ENCODE data around the gene KAZN. TPM values are rescaled to one million over a fixed set of nuclear protein-coding genes. Genes with fewer than 3 reads are reported as not detected.
A peak's percentile ranks its signal among the peaks of the same experiment; 100 is the strongest.

Gene KAZN
- total RNA-seq, 8 experiments from 2014 or later, result 16.9 to 31.4 (median 21.4) TPM

DNA sequence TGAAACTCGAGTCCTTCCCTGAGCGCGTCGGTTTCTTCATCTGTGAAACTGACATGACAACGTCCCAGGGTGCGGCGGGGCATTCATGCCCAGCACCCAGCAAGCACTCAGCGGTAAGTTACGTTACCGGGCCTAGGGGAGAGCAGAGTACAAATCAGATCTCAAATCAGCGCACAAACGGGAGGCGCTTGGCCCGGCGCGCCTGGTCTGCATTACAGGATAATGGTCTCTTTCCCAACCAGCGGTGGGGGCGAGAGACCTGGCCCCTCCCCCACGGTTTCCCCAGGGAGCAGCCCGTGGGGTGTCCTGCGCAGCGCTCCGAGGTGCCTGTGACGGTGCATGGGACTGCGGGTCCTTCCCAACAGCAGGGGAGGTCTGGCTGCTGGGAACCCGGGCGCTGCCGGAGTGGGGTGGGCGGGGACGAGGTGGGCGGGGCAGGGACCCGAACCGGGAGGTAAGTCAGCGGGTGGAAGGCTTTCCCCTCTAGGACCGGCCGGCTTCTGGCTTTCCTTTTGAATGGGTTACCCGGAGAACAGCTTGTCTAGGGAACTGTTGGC, 556.1 kb downstream of the KAZN start:
- H3K27ac ChIP-seq, result no peak overlapping the region
- WGBS, 10 experiments, result 0 to 6% (median 3%) methylated on average over 1 to 20 of the region's 37 CpGs; no CpG with 5 or more reads in 6 of the 10 experiments
- peak in 3 of 8 experiments; percentile 0 to 17 (median 6) for ATAC-seq (replicated peaks in 6 of 8)
- in situ Hi-C loops (cut with MboI; ENCODE audit: low pct_unique_long_range_greater_than_20kb in 2 of 9, low sequenced_read_pairs in 9 of 9, unreplicated experiment in 9 of 9), result loop anchor here in 2 of 9 experiments (10.0 kb wide), 1 partner anchor 120 kb away; no protein-coding TSS in a partner anchor
- H3K4me3 ChIP-seq, result peak overlapping the region; percentile 49 to 86 (median 58)
- H3K4me1 ChIP-seq (replicated peaks in 1 of 2), result peaks cover 0 to 5% of the 10 kb centered on the region in 2 donors

GRCh38 chr1:15155191-15155590, 556.7 kb downstream of the KAZN start:
- ATAC-seq (replicated peaks in 6 of 8), result no peak
- 40 to 100% (median 82%) methylated on average over 1 to 5 of the region's 5 CpGs; no CpG with 5 or more reads in 1 of the 10 experiments for WGBS, 10 experiments
- Histone ChIP-seq H3K4me1 (replicated peaks in 1 of 2) (peaks cover 0 to 5% of the 10 kb centered on the region in 2 donors), H3K4me3 (no peak overlapping the region), H3K27ac (no peak overlapping the region)
- in situ Hi-C loops (cut with MboI; ENCODE audit: low pct_unique_long_range_greater_than_20kb in 2 of 9, low sequenced_read_pairs in 9 of 9, unreplicated experiment in 9 of 9), result loop anchor here in 2 of 9 experiments (10.0 kb wide), 1 partner anchor 120 kb away; no protein-coding TSS in a partner anchor

DNA sequence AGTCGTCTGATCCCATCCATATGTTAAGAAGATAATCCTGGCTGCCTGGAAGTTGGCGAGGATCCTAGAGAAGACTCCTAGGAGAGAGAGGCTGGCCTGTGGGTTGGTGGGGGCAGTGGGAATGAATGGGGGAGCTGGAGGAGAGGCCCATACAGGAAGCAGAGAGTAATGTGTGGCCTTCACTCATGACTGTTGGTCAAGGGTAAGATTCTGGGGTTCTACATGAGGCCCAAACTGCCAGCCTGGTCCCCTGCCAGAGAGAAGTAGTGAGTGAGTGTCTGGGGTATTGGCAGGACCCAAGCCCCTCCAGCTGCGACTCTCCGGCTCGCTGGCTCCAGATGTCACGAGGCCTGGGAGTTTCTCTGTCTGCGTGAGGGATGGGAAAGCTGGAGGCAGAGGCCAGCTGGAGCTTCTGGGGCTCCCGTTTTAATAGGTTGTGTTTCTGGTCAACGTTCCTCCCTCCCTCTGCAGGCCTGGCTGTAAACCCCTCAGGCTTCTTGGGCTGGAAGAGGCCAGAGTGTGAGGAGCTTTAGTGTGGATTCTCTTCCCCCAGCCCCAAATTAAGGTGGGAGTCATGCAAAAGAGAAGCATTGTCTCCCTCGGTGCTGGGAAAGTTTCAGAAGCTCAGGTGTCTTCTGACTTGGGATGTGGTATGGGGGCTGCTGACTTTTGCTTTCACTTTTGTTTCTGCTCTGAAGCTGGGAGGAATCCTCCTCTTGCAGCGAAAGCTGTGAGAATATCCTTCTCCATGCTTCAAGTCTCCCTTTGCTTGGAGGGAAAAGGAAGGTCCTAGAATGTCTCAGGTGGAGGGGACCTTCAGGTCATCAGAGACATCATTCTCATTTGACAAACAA, 557.6 kb downstream of the KAZN start:
- WGBS, 10 experiments, result 48 to 87% (median 70%) methylated on average over 1 to 8 of the region's 11 CpGs; no CpG with 5 or more reads in 2 of the 10 experiments
- Histone ChIP-seq H3K27ac (no peak overlapping the region), H3K4me1 (replicated peaks in 1 of 2) (peaks cover 0 to 5% of the 10 kb centered on the region in 2 donors), H3K4me3 (no peak overlapping the region)
- no peak for ATAC-seq (replicated peaks in 6 of 8)
- in situ Hi-C loops (cut with MboI; ENCODE audit: low pct_unique_long_range_greater_than_20kb in 2 of 9, low sequenced_read_pairs in 9 of 9, unreplicated experiment in 9 of 9), result loop anchor here in 2 of 9 experiments (10.0 kb wide), 1 partner anchor 119 kb away; no protein-coding TSS in a partner anchor

- Histone ChIP-seq H3K27ac (no peak overlapping the region), H3K4me1 (replicated peaks in 1 of 2) (peaks cover 0 to 5% of the 10 kb centered on the region in 2 donors), H3K4me3 (no peak overlapping the region)
- ATAC-seq (replicated peaks in 6 of 8), result no peak
- in situ Hi-C loops (cut with MboI; ENCODE audit: low pct_unique_long_range_greater_than_20kb in 2 of 9, low sequenced_read_pairs in 9 of 9, unreplicated experiment in 9 of 9), result loop anchor here in 2 of 9 experiments (10.0 kb wide), 1 partner anchor 118 kb away; no protein-coding TSS in a partner anchor
- 33 to 100% (median 74%) methylated on average over 1 to 6 of the region's 9 CpGs; no CpG with 5 or more reads in 1 of the 10 experiments for WGBS, 10 experiments
These were observed 558.4 kb downstream of the KAZN start for GRCh38 chr1:15156807-15157380.

GRCh38 chr1:15157524-15158399, 559.3 kb downstream of the KAZN start:
- no peak overlapping the region for H3K4me3 ChIP-seq
- WGBS, 10 experiments, result 60 to 100% (median 80%) methylated on average over 1 to 17 of the region's 17 CpGs; no CpG with 5 or more reads in 1 of the 10 experiments
- in situ Hi-C loops (cut with MboI; ENCODE audit: low pct_unique_long_range_greater_than_20kb in 2 of 9, low sequenced_read_pairs in 9 of 9, unreplicated experiment in 9 of 9), result loop anchor here in 2 of 9 experiments (10.0 kb wide), 1 partner anchor 117 kb away; no protein-coding TSS in a partner anchor
- no peak overlapping the region for H3K27ac ChIP-seq
- no peak for ATAC-seq (replicated peaks in 6 of 8)
- peaks cover 0 to 5% of the 10 kb centered on the region in 2 donors for H3K4me1 ChIP-seq (replicated peaks in 1 of 2)

- peaks cover 0 to 5% of the 10 kb centered on the region in 2 donors for H3K4me1 ChIP-seq (replicated peaks in 1 of 2)
- ATAC-seq (replicated peaks in 6 of 8), result no peak
- H3K27ac ChIP-seq, result no peak overlapping the region
- WGBS, 10 experiments, result 13 to 88% (median 79%) methylated on average over 3 to 13 of the region's 13 CpGs; no CpG with 5 or more reads in 2 of the 10 experiments
- no peak overlapping the region for H3K4me3 ChIP-seq
- in situ Hi-C loops (cut with MboI; ENCODE audit: low pct_unique_long_range_greater_than_20kb in 2 of 9, low sequenced_read_pairs in 9 of 9, unreplicated experiment in 9 of 9), result loop anchor here in 2 of 9 experiments (10.0 kb wide), 1 partner anchor 116 kb away; no protein-coding TSS in a partner anchor
These were observed 560.2 kb downstream of the KAZN start for GRCh38 chr1:15158506-15159165.

- WGBS, 10 experiments, result 34 to 76% (median 62%) methylated on average over 2 to 7 of the region's 7 CpGs; no CpG with 5 or more reads in 2 of the 10 experiments
- Histone ChIP-seq H3K27ac (no peak overlapping the region), H3K4me3 (no peak overlapping the region), H3K4me1 (replicated peaks in 1 of 2) (peaks cover 0 to 5% of the 10 kb centered on the region in 2 donors)
- ATAC-seq (replicated peaks in 6 of 8), result no peak
- in situ Hi-C loops (cut with MboI; ENCODE audit: low pct_unique_long_range_greater_than_20kb in 2 of 9, low sequenced_read_pairs in 9 of 9, unreplicated experiment in 9 of 9), result loop anchor here in 2 of 9 experiments (10.0 kb wide), 1 partner anchor 116 kb away; no protein-coding TSS in a partner anchor
These were observed 560.7 kb downstream of the KAZN start for GRCh38 chr1:15159166-15159555.

DNA sequence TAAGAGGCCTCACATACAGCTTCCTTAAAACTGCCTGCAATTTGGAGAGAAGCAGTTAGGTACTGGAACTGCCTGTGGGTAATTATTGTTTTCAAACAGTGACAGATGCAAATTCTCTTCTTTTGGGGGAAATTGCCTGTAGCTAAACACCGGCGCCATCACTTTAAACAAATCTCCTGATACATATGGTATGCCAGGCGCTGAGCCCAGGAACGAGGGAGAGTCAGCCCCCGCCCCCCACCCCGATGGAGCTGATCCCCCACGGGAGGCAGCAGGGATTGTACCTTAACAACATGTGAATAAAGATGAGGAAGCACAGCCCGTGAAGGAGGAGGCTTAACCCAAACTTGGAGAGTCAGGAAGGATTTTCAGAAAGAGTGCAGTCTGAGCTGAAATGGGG, 562.1 kb downstream of the KAZN start:
- 20 to 53% (median 38%) methylated on average over 2 to 8 of the region's 8 CpGs; no CpG with 5 or more reads in 4 of the 10 experiments for WGBS, 10 experiments
- in situ Hi-C loops (cut with MboI; ENCODE audit: low pct_unique_long_range_greater_than_20kb in 2 of 9, low sequenced_read_pairs in 9 of 9, unreplicated experiment in 9 of 9), result no loop called here
- Histone ChIP-seq H3K4me3 (no peak overlapping the region), H3K27ac (no peak overlapping the region), H3K4me1 (replicated peaks in 1 of 2) (no peaks in the 10 kb centered on the region)
- peak in 1 of 8 experiments; percentile 20 for ATAC-seq (replicated peaks in 6 of 8)

DNA sequence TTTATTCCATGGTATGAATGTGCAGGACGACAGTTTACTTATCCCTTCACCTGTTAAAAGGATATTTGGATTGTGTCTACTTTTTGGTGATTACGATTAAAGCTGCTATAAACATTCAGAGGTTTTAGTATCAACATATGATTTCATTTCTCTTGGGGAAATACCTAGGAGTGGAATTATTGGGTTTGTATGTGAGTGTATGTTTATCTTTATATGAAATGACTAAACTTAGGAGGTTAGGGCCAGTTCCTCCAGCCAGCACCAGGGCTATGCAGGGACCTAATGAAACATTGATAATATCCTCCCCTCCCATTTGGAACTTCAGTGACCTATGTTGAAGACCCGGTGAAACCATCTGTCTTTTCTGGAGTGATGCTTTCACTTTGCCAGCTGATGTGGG, 568.9 kb downstream of the KAZN start:
- no peak overlapping the region for H3K27ac ChIP-seq
- H3K4me3 ChIP-seq, result no peak overlapping the region
- in situ Hi-C loops (cut with MboI; ENCODE audit: low pct_unique_long_range_greater_than_20kb in 2 of 9, low sequenced_read_pairs in 9 of 9, unreplicated experiment in 9 of 9), result no loop called here
- WGBS, 10 experiments, result 10 to 86% (median 53%) methylated on average over 1 to 3 of the region's 3 CpGs; no CpG with 5 or more reads in 1 of the 10 experiments
- H3K4me1 ChIP-seq (replicated peaks in 1 of 2), result no peaks in the 10 kb centered on the region
- ATAC-seq (replicated peaks in 6 of 8), result no peak
